HFFc6 (cell line): ENCODE measurements around the gene GHR. TPM values are rescaled to one million over a fixed set of nuclear protein-coding genes. Genes with fewer than 3 reads are reported as not detected.

Source experiments
- DNase-seq: peaks from one replicate; pipeline ENCODE4 v3.0.0-alpha.2; 2018
- H3K27ac Mint-ChIP-seq: 2 replicates; pipeline ENCODE4 v1.8.0; 2020; ENCODE audit warnings: mild to moderate bottlenecking, mixed read lengths
- H3K27me3 Mint-ChIP-seq: 2 replicates; pipeline ENCODE4 v1.8.0; 2021; ENCODE audit warnings: mild to moderate bottlenecking, moderate library complexity, mixed read lengths; ENCODE audit not compliant: insufficient read depth
- H3K36me3 Mint-ChIP-seq: 2 replicates; pipeline ENCODE4 v1.8.0; 2021; ENCODE audit warnings: low read depth, mixed read lengths
- H3K4me1 Mint-ChIP-seq: 2 replicates; pipeline ENCODE4 v1.8.0; 2020; ENCODE audit warnings: low read depth, mixed read lengths
- H3K4me3 Mint-ChIP-seq: 2 replicates; pipeline ENCODE4 v1.8.0; 2020; ENCODE audit warnings: mild to moderate bottlenecking, moderate library complexity, mixed read lengths
- H3K9me3 Mint-ChIP-seq: 2 replicates; pipeline ENCODE4 v1.8.0; 2020; ENCODE audit warnings: mild to moderate bottlenecking, mixed read lengths
- total RNA-seq, 6 experiments: library from RNA; stranded (reverse); fragmentation: NEBNext Ultra II Directional; extraction: Animal tissue kit (Norgen Biotek cat#: 25700); gene quantifications; 2 replicates in 1 of 6; 3 replicates in 5 of 6; pipeline ENCODE4 v1.2.3, GENCODE V29; 2021
- TF ChIP-seq, protein P1 (sequence below): fragments of 200-600 bp; sonication (generic); IDR thresholded peaks from 2 replicates; pipeline ENCODE4 v1.5.0; 2021; ENCODE audit warnings: antibody characterized with exemption, mild to moderate bottlenecking

The GHR gene
- total RNA-seq, 6 experiments from 2014 or later = 1.3 to 2.1 (median 1.6) TPM

DNA sequence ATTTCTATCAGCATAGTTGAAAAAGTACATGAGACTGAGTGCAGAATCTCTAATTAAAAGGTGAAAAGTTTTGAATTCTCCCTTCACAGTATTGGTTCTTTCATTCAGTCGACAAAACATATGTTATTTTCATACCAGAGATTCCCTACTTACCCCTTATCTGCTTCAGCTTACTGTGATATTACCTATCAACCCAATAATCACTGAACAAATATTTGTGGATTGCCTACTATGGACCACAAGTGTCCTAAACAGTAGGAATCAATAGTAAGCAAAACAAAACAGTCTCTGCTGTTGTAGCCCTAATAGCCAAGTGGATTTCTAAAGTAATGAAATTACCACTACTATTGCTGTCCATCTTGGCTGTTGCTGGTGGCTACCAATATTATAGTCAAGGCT, 344.9 kb downstream of the GHR start:
- Mint-ChIP-seq H3K36me3 (no peaks in the 10 kb centered on the region), H3K4me3 (no peak overlapping the region), H3K27ac (no peak overlapping the region), H3K4me1 (no peaks in the 10 kb centered on the region; the same call in 1 of the 2 replicates), H3K9me3 (no peaks in the 10 kb centered on the region), H3K27me3 (no peaks in the 10 kb centered on the region)
- DNase-seq = no peak
- TF ChIP-seq, protein P1, sequence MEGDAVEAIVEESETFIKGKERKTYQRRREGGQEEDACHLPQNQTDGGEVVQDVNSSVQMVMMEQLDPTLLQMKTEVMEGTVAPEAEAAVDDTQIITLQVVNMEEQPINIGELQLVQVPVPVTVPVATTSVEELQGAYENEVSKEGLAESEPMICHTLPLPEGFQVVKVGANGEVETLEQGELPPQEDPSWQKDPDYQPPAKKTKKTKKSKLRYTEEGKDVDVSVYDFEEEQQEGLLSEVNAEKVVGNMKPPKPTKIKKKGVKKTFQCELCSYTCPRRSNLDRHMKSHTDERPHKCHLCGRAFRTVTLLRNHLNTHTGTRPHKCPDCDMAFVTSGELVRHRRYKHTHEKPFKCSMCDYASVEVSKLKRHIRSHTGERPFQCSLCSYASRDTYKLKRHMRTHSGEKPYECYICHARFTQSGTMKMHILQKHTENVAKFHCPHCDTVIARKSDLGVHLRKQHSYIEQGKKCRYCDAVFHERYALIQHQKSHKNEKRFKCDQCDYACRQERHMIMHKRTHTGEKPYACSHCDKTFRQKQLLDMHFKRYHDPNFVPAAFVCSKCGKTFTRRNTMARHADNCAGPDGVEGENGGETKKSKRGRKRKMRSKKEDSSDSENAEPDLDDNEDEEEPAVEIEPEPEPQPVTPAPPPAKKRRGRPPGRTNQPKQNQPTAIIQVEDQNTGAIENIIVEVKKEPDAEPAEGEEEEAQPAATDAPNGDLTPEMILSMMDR = no peak

DNA sequence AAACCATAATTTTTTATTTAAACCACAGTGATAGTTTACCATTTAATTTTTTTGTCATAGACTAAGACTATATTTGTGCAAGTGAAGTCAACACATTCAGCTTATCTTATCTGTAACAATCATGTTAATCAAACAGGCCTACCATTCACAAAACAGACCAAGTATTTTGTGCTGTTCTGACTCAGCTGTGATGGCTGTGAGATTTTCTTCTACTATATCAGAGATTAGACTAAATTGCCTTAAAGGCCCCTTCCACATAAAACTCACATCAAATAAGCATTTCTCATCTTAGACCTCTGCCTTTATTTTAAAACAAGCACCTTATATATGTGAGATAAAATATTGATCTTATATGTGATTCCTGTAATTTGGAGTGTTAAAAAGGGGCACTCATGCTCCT, 346.8 kb downstream of the GHR start:
- TF ChIP-seq, protein P1 = no peak
- no peak for DNase-seq
- Mint-ChIP-seq H3K36me3 (no peaks in the 10 kb centered on the region), H3K4me1 (no peaks in the 10 kb centered on the region; the same call in 1 of the 2 replicates), H3K27ac (no peak overlapping the region), H3K27me3 (no peaks in the 10 kb centered on the region; the same call in 1 of the 2 replicates), H3K4me3 (no peak overlapping the region), H3K9me3 (no peaks in the 10 kb centered on the region)
